ENCODE results near the gene TIMP3.

Gene TIMP3

DNA sequence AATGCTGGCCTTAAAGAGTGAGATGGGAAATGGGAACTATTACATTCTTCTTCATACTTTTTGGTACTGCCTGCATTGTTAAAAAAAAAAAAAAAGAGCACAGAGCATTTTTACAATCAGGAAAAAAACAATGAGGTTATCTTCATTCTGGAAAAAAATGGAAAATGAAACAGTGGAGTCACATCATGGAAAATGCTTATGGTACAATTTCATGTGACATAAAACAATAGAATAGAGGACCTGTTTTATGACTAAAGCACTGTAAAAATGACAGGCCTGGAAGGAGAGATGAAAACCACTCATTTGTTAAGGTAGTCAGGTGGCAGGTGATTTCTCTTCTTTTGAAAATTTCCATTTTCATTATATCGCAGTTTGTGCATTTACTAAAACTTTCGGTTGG lies 75.0 kb downstream of the TIMP3 start:
- in situ Hi-C loops (cut with MboI; ENCODE audit: low sequenced_read_pairs): no loop called here

DNA sequence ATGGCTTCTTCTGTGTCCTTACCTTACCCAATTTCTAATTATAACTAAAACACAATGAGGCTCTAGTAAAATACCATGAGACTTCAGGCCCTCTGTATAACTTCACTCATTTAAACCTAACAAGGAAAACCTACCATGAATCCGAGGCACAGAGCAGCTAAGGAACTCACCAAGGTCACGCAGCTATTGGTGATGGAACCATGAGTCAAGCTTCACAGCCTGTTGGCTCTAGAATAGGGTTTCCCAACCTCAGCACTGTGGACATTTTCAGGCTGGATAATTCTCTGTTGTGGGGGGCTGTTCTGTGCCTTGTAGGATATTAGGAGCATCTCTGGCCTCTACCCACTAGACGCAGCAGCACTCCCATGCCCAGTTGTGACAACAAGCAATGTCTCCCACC lies 75.7 kb downstream of the TIMP3 start:
- in situ Hi-C loops (cut with MboI; ENCODE audit: low sequenced_read_pairs): no loop called here

DNA sequence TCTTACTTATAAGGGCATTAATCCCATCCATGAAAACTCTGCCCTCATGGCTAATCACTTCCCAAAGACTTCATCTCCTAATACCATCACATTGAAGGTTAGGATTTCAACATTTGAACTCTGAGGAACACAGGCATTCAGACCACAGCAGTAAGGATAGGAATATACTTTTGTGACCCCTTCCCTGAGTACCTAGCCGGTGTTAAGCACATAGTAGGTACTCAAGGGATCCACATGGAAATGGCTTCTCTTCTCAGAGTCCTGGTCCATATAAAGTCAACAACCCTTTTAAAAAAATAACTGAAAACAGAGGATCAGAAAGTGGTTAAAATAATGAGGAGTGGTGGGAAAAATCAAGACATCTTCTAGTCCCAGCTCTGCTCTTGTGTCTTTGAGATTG lies 78.0 kb downstream of the TIMP3 start:
- in situ Hi-C loops (cut with MboI; ENCODE audit: low sequenced_read_pairs): no loop called here

DNA sequence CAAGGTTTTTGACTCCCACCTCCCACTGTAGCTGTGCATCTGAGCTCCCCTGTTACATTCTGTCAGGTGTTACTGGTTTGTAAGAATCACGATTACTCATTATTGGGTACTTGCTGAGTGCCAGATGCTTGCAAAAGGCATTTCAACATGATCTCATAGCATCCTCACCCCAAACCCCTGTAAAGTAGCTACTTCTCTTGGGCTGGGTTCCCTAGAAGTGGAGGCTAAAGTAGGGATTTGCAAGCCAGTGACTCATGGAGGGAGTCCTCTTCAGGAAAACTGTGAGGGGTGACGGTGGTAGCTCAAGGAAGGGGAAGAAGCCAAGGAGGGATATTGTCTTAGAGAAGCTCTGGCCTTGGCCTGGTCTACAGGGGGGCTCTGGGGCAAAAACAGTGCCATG lies 78.6 kb downstream of the TIMP3 start:
- in situ Hi-C loops (cut with MboI; ENCODE audit: low sequenced_read_pairs): no loop called here

DNA sequence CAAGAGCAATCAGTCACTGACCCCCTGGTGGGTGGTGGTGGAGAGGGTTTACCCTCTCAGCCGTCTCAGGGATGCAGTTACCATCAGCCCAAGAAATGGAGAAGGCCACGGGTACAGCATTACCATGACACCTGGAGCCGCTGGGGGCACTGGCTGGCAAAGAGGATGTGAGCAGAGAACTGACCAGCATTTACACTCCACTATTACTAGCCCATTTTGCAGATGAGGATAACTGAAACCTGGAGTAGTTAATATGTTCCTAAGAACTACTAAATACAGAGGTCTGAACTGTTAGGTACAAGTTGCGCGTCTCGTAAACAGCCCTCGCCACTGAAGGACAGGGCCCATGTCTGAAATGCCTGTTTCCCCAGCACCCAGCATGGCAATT lies 79.0 kb downstream of the TIMP3 start:
- in situ Hi-C loops (cut with MboI; ENCODE audit: low sequenced_read_pairs): no loop called here

DNA sequence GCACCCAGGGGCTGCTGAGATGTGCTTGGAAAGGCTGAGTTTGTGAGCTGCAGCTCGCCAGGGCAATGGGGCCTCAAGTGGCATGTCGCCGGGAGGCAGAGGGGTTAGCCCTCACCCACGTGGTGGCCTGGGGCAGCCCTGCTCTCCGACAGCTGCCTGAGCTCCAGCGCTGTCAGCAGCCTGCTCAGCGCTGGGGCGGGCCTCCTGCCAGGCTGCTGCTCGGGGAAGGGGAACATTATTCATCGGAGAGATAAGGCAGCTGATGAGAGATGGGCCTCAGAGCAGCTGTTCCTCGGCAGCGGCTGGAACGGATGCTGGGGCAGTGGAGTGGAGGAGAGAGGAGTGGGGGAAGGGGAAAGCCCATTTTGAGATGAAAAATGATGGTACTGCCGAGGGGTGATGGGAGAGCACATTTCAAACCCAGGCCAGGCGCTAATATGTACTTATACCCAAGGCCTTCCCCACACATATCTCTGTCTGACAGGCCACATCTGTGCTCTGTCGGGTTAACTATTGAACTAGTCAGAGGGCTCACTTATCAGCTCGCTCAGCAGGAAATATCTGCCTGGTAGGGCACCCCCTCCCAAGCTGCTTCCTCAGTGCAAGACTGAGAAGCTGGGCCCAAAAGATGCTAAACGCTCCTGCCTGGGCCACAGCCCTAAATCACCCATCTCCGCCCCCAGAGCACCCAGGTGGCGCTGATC lies 79.5 kb downstream of the TIMP3 start:
- in situ Hi-C loops (cut with MboI; ENCODE audit: low sequenced_read_pairs): no loop called here

DNA sequence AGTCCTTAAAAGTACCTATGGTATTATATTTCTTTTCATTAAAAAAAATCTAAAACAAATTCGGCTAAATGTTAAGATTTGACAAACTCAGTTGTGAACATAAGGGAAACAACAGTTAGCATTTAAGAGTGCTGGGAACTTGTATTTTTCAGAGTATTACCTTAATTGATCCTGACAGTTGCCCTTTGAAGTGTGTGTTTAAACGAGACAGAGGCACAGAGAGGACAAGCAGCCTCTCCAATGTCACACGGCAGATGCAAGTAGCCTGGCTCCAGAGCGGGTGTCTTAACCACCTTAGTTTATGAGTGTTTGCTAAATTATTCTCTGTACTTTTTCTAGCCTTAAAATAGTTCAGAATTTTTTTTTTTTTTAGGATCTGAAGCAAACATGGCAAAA lies 80.9 kb downstream of the TIMP3 start:
- in situ Hi-C loops (cut with MboI; ENCODE audit: low sequenced_read_pairs): no loop called here

DNA sequence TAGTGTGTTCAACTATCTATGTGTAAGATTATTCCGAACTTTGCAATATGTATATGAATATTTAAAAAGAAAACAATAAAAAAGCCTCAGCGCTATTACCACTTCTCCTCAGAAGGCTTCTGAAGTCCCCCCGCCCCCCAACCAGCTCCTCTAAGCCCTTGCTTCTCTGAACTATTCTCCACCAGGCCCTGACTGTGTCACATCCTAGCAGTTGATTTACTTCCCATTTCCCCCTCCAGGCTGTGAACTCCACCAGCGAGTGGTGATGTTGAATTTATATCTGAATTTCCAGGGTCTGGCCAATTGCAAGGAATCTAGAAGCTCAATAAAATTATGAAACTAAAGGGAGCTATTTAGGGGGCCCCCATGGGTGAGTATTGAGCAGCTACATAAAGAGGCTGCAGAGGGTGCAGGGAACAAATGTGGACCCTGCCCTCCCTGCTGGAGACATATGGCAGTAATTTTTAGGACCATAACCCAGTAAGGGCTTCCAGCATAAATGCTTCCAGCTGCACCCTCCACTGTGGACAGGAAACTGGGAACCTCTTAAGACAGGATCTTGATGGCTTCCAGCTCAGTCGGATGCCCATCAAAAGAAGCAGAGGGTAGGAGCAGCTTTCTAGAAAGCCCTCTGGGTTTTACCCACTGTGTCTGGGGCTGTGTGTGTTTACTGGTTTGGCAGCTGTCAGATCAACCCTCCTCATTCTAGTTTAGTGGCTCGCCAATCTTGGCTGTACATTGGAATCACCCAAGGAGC lies 81.4 kb downstream of the TIMP3 start:
- in situ Hi-C loops (cut with MboI; ENCODE audit: low sequenced_read_pairs): no loop called here

DNA sequence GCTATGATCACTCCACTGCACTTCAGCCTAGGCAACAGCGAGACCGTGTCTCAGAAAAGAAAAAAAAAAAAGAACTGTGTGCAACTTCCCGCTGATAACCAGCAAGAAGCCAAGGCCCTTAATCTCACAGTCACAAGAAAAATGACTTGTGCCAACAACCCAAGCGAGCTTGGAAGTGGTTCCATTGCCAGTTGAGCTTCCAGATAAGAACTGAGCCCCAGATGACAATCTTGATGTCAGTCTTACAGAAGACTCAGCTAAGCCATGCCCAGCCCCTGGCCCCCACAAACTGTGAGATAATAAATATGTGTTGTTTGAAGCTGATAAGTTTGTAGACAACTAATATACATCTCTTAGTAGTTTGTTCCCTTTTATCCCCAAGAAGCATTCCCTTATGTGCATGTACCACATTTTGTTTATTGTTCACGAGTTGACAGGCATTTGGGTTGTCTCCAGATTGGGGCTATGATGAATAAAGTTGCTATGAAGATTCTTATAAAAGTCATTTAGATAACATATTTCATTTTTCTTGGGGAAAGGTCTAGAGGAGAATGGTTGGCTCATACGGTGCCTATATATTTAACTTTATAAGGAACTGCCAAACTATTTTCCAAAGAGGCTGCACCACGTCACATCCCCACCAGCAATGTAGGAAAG lies 85.9 kb downstream of the TIMP3 start:
- in situ Hi-C loops (cut with MboI; ENCODE audit: low sequenced_read_pairs): no loop called here

DNA sequence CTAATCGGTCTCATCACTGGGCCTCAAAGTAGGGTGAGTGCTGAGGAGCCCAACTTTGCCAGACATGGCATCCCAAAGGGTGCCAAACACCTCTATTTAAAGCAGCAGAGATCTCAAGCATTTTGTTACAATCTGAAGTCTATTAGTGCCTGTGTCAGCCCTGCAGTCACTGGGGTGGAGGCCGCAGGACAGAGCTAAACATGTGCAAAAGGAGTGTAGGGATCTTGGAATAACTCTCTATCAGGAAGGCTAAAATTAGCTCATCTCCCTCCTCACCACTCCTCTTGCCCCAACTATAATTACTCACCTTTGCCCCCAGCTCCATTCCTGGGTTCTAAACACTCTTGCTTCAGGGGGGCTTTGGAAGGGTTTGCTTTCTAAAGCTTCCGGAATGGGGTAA lies 87.5 kb downstream of the TIMP3 start:
- in situ Hi-C loops (cut with MboI; ENCODE audit: low sequenced_read_pairs): no loop called here

DNA sequence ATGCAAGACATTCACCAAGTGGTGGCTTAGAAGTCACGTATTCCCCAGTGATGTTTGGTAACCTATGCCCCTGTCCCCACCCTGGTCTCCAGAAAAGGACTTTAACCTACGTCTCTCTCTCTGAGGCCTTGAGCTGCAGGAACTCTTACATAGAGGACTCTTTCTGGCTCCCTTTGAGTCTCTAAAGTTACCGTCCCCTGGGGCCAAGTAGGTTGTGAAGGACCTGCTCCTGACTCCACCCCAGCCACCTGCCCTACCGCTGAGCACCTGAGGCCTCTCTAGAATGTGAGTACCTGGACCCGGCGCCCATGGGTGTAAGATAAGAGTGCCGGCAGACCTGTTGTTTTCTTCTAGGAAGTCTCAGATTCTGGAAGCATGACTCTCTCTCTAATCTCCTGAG lies 95.4 kb downstream of the TIMP3 start:
- in situ Hi-C loops (cut with MboI; ENCODE audit: low sequenced_read_pairs): no loop called here

DNA sequence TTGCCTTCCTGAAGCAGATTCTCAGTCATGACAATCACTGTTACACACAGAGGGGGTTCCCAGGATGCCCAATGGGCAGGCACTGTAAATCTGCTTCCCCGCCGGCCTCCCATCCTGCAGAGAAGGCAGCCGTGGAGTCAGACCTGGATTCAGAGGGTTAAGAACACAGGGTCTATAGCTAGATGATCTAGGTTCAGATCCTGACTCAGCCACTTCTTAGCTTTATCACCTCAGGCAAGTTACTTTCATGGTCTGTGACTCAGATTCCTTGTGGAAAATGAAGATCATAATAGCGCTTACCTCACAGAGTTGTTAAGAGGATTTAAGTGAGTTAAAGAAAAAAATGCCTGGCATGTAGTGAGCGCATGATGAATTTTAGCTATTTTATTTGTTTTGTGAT lies 95.9 kb downstream of the TIMP3 start:
- in situ Hi-C loops (cut with MboI; ENCODE audit: low sequenced_read_pairs): no loop called here

DNA sequence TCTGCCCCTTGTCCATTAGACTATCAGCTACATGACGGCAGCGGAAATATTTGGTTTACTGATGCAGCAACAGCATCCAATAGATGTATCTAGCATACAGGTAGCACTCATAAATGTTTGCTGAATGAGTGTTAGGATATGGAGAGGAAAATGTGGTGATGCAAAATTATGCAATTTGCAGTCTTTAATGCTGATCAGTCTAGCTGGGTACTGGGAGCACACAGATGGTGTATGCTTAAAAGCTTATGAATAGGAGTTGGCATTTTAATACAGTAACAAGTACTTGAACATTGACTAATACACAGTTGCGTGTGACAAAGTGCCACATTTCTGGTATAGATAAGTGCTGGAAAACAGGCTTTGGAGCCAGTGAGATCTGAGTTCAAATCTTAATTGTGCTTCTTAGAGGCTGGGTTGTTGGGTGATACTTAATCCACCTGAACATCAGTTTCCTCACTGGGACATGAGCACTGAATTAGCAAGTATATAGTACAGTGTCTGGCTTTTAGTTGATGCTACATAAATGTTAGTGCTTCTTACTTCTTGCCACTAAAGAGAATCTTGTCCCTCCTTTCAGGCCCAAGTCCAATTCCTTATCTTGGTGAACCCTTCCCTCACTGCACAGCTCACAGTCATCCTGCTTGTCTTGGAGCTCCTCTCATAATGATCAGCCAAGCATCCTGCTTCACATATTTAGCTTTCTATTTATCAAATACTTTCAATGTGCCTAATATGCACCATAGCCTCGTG lies 99.6 kb downstream of the TIMP3 start:
- in situ Hi-C loops (cut with MboI; ENCODE audit: low sequenced_read_pairs): no loop called here

DNA sequence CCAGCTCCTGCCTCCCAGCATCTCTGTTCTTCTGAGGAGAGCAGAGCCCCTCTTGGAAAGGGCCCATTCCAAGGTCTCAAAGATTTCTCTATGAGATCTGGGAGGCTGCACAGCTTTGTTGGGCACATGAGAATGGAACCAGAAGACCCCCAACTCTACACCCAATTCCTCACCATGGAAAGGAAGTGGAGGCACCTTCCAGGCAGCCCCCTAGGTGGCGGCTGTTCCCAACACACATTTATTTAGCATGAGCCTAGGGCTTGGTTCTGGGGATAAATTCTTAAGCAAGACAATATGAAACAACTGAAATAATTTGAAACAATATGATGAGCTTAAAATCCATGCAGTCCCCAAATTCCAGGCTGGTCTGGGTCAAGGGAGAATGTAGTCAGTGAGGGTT lies 100.4 kb downstream of the TIMP3 start:
- in situ Hi-C loops (cut with MboI; ENCODE audit: low sequenced_read_pairs): no loop called here

DNA sequence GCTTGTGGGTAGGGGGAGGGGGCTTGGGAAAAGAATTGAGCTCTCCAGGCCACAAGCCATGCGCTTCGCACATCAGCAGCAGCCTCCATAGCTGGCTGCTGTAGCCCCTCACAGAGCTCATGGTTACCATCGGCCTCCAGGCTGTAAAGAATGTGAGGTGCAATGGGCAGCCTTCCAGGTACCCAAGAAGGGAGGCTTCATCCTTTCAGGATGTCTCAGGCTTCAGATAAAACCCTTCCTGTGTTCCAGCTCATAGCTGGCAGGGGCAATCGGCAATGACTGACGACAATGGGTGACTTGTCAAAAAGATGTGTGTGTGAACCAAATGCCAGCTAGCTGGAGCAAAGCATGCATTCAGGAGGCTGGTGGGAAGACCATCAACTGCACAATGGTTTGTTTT lies 102.0 kb downstream of the TIMP3 start:
- in situ Hi-C loops (cut with MboI; ENCODE audit: low sequenced_read_pairs): no loop called here

DNA sequence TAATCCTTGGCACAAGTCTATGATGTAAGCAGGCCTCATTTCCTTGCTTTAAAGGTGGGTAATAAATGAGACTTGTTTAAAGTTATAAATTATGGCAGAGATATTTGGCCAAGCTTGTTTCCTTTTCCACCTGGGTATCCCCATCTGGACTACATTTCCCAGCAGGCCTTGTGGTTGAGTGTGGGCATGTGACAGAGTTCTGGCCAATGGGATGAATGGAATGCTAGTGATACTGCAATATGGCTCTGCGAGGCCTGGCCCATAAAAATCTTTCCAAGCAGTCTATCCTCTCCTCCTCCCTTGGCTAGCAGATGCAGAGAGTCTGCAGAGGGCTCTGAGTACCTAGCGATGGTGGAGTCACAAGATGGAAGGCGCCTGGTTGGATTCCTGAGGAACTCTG lies 102.5 kb downstream of the TIMP3 start:
- in situ Hi-C loops (cut with MboI; ENCODE audit: low sequenced_read_pairs): no loop called here

DNA sequence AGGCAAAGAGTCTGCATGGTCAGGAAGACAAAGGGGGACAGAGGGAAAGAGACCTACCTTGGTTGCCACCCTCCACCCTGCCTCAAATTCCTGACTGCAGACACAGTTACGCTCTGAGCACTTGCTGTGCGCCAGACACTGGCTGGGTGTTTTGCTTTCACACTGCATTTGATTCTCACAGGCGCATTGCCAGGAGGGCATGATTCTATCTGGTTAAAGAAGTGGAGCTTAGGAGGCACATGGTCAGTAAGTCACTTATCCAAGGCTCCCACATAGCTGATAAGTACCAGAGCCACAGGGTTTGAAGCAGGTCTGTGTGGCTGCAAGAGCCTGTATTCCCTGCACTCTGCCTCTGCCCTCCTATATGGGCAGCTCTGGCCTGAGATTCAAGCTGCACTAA lies 103.9 kb downstream of the TIMP3 start:
- in situ Hi-C loops (cut with MboI; ENCODE audit: low sequenced_read_pairs): no loop called here

DNA sequence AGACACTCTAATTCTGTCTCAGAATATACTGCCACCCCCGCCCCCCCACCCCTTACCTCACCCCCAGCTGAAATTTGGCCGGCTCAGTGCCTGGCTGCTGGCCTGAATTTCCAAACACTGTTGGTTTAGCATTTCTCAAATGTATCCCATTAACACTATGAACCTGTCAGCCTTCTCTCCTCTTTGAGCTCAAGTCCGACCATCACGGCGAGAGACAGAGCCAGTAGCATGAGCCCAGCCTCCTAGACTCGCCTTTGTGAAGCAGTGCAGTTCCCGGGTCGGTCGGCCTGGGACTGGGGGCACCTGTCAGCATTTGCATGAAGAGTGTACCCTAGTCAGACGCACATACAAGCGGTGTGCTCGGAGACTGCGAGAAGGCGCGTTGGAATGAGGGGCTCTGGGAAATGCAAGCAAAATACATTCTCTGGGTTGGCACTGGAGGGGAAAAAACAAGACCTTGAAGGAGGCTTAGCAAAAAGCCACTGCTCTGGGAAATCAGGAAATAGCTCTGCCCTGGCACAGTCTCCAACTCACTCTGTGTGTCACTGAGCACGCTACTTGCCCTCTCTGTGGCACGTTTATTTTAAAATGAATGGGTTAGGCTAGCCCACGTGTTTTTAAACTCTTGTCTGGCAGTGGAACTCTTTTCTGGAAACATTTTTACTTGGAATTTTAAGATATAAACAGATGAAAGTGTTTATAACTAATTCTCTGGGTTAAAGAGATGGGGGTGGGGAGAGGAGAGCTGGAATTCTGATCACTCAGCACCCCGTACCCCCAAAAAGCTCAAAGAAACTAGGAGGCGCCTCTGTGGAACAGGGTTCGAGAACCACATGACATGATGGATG lies 108.3 kb downstream of the TIMP3 start:
- in situ Hi-C loops (cut with MboI; ENCODE audit: low sequenced_read_pairs): no loop called here

DNA sequence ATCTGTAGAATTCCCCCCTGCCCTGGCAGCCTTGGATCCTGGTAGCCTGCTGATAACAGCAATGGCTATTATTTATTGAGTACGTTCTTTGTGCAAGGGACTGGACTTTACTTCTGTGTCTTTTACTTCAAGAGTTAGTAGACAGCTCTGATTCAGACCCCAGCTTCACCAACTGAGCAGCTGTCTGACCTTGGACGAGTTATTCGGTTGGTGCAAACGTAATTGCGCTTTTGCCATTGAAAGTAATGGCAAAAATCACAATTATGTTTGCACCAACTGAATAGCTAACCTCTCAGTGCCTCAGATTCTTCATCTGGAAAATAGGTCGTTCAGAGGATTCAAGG lies 108.9 kb downstream of the TIMP3 start:
- in situ Hi-C loops (cut with MboI; ENCODE audit: low sequenced_read_pairs): no loop called here

DNA sequence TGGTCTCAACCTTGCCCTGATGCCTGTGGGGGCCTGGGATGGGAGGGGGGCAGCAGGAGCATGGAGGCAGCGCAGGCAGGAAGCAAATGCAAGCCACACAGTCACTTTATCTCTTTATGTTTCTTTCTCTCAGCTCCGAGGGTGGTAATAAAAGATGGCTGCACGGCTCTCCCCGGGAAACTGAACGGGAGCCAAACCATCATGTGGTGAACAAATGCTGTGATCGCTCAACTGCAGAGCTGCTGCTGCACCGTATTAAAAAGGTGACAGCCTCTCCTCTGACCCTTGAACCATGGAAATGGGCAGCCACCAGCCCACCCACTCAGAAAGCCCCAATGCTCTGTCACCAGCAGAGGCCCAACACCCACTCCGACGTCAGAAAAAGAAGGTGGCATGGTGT lies 110.0 kb downstream of the TIMP3 start:
- in situ Hi-C loops (cut with MboI; ENCODE audit: low sequenced_read_pairs): no loop called here
